HG02884 (cell line): Measurements from ENCODE around the gene MRPL28.
"Not testable (repeated sequence)": the region's sequence is repeated elsewhere in the genome, so short reads cannot be mapped to it uniquely, and the experiment has no call there.

Experiments
- ATAC-seq: cut with Tn5 transposase; IDR thresholded peaks from one replicate; pipeline ENCODE4 v1.9.1; 2021; ENCODE audit warnings: mild to moderate bottlenecking, moderate library complexity; ENCODE audit not compliant: unreplicated experiment

The MRPL28 gene

DNA sequence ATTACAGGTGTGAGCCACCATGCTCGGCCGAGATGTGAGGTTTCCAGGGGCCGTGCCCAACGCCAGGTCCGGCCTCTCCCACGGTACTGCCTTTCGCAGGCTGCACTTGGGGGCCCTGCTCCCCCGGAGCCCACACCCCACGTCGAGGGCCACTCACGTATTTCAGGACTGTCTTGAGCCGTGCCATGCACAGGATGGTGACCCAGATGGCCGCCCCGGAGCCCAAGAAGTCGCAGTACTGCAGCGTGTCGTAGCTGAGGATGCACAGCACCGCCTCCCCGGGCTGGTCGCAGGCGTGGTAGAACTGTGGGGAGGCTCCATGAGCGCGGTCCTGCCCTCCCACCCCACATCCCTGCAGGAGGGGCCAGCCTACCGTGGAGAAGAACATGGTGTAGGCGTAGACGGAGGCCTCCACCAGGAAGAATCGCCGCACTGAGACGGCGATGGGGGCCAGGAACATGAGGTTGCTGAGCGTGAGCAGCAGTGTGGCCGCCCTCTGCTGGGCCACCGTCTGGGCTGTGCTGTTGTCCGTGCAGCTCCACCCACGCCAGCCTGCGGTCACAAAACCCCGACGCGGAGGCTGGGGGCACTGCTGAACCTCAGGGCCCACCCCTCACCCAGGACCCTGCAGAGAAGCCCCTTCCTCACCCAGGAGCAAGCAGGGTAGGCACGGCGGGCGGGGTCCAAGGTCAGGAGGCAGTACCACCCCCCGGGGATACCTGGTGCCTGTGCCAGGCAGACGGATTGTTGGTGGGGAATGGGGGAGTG, 3.7 kb upstream of the MRPL28 start:
- ATAC-seq: no peak

DNA sequence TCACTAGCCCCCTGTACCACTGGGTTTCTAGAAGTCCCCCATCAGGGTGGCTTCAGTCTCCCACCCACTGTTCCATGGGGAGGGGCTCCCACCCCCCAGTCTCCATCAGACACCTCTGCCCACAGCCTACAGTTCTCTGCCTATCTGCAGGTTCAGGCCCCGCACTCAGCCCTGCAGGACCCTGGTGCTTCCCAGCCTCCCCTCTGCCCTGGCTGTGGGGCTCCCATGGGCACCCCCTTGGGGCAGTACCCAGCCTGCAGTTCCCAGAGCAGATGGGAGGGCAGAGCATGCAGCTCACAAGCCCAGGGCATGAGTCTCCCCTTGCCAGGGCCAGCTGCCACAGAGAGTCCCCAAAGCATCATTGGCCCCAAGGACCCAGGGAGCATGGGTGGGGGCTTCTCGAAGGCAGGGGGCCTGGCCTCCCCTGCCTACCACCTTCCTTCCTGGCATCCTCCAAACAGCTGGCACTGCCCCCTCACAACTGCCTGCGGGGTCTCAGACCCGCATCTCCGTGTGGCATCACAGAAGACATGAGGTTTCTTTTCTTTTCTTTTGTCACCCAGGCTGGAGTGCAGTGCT, 2.8 kb upstream of the MRPL28 start:
- ATAC-seq: no peak

DNA sequence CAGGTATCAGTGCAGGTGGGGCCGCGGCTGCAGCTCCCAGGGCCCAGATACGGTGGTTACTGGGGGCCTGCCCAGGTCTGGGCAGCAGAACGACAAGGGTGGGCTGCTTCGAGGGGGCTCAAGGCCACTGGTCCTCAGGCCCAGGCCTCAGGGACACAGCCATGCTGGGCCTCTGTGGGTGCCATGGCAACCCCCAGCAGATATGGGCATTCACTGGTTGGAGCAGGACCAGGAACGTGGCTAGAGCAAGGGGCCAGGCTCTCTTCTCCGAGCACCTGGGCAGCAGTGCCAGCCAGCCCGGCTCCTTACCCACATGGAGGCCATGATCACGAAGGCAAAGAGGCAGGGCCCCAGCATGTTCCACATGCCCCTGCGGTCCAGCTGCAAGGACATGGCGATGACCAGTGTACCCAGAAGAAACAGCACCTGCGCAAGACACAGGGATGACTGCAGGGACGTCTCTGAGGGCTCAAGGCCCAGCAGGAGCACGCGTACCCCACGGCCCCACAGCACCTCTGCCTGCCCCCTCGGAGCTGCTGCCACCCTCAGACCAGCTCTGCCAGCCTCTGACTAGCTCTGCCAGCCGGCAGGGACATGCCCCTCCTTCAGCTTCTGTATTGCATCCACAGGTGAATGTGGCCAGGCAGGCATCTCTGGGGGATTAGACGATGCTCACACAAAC, 2.1 kb upstream of the MRPL28 start:
- ATAC-seq: no peak

DNA sequence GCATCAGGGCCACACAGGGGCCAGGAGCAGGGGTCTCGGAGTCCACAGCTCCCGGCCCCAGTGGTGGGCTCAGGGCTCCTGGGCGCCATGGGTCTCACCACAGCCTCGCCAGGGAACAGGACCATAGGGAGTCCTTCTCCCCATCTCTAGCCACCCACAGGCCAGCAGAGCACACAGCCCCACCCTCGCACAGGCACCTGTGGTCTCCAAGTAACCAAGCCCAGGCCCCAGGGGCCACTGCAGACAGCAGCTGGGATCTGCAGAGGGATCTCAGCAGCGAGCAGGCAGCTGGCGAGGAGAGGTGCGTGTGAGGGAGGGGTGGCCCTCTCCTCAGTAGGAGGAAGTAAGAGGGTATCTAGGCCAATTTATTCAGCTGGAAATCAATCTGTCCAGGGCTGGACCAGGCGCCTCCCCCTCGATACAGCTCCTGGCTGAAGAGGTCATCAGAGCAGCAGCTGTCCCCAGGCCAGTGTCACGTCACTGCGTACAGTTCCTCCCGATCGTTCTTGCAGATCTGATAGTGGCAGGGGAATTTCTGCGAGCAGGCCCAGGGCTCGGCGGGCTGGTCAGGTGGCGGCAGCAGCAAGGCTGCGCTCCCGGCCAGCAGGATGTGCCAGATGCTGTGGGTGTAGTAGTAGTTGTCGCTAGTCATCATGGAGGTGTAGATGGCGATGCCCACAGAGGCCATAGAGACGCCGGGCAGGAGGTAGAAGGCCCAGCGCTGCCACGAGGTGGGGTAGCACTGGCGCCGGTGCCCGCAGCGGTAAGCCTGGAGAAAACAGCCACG, 1.4 kb upstream of the MRPL28 start:
- ATAC-seq: no peak

DNA sequence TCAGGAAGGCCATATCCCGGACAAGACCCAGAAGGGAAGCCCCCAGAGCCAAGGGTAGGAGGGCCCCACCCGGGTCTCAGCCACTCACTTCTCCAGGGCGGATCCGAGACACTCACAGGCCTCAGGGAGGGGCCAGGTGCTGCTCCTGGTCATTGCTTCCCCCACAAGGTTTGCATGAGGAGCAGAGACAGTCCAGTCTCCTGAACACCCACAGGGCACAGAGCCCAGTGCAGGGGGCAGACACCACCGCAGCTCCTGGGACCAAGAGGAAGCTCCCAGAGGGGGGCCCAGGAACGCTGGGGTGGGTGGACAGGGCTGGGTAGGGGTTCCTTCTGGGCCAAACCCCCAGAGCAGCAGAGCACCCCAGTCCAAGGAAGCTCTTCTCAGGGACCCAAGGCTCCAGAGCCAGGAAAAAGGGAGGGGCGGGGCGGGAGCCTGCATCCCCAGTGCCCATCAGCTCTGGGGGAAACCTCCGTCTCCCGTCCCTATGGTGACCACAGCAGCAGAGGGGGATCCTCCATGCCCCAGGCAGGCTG, 709 bp upstream of the MRPL28 start:
- no peak for ATAC-seq

DNA sequence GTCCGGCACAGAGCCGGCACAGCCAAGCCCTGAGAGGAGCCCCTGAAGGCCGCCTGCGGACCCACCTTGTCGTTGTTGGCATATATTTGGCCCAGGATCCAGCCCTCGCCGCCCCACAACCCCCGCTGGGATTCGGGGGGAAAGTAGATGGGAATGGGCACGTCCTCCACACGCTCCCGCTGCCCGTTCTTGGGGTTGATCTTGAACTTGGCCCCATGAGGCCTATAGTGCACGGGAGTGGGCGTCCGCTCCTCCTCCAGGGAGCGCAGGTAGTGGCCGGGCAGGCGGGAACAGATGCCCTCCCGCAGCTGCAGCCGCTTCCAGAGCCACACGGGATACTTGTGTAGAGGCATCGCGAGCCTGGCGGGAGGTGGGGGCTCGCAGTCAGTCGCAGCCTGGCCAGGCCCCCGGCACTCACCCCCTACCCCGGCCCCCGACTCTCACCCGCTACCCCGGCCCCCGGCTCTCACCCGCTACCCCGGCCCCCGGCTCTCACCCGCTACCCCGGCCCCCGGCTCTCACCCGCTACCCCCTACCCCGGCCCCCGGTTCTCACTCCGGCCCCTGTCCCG, 387 bp downstream of the MRPL28 start:
- ATAC-seq: no peak

DNA sequence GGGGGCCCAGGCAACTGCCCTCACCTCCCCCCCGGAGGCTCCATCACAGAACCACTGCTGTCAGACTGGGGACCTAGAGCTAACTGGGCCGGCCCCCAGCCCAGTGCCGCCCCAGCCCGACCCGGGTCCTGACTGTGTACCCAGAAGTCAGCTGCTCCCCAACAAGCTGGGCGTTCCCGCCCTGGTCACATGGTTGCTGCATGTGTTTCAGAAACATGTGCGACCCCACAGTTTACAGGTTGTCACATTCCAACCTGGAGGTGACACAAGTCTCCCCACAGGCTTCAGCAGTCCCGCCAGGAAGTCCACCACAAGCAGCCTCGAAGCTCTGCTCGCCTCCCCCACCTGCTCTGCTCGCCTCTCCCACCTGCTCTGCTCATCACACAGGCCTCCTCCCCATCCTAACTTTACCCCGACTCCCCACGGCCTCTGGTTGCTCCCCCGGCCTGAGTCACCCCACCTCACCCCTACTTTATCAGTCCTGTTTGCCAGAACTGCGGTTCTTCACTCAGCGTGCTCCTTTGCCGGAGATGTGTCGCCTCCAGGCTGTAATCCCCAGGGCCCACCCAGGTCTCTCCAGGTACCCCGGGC, 968 bp downstream of the MRPL28 start:
- no peak for ATAC-seq

DNA sequence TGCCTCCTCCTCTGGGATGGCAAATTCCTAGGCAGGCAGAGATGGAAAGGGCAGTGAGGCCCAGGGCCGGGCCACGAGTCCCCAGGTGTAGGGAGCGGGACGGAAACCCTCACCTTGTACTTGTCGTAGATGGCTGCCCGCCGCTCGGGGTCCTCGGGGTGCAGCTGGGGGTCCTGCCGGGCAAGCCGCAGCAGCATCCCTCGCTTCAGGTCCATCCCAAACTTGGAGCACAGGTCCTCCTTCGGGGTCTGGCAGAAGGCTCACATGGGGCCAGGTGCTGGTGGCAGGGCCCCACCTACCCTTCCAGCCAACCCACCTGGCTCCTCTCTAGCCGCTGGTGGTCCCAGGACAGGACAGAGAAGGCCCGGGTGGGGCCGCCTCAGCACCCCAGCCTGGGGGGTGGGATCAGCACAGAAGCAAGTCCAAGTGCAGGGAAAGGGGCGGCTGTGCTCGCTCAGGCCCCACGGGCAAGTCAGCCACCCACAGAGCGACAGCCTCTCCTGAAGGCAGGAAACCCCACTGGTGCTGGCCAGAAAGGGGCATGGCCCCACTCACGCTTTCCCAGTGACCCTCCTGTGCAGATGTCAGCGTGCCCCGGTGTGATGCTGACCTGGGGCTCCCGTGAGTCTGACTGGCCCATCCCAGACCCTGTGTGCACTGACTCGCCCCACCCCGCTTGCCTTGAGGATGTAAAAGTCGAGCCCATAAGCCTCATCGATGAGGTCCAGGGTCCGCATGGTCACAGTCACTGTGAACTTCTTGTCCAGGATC, 1.8 kb downstream of the MRPL28 start:
- ATAC-seq: no peak

DNA sequence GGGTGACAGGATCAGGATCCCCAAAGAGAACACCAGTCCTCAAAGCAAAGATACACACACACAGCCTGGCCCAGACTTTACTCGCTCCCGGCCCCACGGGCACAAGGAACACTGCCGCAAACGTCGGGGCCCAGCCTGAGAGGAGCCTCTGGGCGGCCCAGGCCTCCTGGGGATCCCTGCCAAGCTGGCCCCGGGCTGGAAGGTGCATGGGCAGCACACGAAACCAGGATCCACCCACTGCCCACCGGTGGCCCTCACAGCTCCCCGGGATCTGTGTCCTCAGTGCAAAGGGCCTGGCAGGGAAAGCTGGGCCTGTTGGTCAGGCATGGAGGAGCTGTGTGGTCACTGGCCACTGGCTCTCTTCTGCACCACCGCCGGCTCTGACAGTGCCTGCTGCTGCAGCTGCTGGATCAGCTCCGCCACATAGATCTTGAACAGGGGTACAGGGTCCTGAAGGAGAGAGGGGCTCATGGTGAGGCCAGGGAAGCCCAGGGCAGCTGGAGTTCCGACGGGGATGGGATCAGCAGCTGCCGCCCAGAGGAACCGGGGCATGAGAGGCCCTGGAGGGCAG, 2.9 kb downstream of the MRPL28 start:
- ATAC-seq: no peak

DNA sequence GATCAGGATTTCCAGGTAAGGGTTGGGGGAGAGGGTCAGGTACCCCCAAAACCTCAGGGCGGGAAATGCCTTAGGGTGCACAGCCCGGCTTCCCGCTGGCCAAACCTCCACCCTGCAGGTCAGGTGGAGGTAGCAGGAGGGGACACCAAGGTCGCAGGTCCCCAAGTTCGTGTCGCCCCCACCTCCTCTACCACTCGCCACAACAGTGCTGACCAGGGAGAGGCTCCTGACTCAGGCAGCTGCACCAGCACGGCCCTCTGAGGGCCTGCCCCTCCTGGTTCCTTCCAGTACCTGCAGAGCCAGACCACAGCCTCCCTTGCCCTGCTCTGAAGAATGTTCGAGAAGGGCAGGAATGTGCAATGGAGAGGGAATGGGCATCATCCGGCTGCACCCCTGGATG, 3.9 kb downstream of the MRPL28 start:
- ATAC-seq: no peak

DNA sequence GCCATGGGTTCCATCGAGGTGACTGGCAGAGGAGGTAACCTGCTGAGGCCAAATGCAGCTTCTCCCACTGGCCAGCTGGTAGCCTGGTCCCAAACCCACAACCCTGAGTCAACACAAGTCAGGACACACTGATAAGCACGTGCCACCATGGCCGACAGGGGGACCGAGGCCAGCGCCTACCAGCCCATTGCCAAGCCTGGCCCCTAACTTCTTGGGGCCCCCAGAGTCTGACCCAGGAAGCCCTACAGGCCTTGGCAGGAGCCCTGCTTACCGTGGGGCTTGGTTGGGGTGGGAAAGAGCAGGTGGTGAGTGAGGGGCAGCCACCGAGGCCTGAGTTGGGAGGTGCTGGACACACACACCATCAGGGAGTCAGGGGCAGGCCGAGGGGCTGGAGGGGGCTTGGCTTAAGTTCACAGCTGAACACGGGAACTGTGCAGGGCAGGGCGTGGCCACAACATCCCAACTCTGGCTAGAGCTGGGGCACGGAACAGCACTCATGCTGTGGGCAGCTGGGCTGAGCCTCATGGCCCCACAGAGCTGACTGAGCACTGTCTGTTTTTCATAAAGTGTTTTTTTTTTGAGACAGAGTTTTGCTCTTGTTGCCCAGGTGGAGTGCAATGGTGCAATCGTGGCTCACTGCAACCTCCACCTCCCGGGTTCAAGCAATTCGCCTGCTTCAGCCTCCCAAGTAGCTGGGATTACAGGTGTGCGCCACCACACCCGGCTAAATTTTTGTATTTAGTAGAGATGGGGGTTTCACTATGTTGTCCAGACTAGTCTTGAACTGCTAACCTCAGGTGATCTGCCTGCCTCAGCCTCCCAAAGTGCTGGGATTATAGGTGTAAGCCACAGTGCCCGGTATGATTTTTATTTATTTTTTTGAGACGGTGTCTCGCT, 5.5 kb downstream of the MRPL28 start:
- no peak for ATAC-seq

DNA sequence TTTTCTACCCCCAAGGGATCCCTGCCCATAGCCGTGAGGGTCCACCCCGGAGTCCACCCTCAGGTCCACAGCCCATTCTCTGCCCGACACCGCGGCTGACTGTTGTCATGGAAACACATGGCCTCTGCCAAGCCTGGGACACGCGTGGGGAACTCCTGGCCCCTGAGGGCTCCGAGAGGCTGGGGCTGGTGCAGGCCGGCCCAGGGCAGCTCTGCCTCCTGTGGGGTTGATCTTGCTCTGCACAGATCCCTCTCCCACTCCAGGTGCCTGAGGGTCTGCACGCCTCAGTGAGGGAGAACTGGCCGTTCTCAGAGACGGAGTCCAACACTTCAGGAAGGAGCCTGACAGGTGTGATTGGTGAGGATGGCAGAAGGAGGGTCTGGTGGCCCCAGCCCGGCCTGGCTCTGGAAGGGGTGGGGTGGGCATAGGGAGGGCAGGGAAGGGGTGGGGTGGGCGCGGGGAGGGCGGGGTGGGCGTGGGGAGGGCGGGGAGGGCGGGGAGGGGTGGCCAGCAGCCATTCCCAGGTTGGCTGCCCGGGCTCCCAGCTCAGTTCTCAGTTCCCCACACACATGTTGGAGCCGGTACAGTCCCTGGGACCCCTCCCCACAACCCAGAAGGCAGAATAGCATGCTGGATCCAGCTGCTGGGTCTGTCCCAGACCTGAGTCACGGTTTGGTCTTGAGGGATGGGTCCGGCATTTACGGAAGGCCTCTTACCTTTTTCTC, 6.4 kb downstream of the MRPL28 start:
- ATAC-seq: no peak

DNA sequence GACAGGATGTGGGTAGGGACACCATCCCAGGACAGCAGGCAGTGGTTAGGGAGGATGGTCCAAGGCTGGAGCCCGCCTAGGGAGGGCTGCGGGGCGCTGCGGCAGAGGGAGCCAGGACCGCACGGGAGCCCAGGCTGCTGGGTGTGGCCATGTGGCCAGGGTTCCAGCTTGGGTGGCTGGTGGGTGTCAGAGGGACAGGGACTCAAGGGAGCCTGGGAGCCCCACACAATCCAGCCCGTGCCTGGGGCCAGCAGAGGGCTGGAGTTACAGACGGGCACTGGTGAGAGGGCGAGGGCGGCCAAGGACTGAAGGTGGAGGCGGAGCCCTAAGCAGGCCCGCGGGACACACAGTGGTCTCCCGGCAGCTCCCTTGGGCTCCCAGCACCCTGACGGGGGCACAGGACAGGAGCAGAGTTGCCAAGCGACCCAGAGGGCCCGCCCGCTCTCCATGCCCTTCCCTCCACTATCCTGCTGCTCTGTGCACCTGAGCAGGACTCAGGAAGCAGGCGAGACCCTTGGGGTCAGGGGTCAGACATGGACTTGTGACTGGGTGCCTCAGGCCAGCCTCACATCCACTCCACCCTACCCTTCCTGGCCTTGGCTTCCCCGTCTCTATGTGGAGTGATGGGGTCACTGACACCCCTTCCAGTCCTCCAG, 7.1 kb downstream of the MRPL28 start:
- no peak for ATAC-seq

DNA sequence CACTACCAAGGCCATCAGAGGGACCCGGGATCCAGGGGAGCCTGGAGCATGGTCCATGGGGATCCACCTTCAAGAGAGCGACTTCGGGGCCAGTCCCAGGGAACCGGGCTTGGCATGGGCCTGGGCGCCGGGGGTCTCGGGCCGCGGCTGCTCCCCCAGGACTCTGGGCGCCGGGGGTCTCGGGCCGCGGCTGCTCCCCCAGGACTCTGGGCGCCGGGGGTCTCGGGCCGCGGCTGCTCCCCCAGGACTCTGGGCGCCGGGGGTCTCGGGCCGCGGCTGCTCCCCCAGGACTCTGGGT, 7.7 kb downstream of the MRPL28 start:
- ATAC-seq: not testable (repeated sequence)

DNA sequence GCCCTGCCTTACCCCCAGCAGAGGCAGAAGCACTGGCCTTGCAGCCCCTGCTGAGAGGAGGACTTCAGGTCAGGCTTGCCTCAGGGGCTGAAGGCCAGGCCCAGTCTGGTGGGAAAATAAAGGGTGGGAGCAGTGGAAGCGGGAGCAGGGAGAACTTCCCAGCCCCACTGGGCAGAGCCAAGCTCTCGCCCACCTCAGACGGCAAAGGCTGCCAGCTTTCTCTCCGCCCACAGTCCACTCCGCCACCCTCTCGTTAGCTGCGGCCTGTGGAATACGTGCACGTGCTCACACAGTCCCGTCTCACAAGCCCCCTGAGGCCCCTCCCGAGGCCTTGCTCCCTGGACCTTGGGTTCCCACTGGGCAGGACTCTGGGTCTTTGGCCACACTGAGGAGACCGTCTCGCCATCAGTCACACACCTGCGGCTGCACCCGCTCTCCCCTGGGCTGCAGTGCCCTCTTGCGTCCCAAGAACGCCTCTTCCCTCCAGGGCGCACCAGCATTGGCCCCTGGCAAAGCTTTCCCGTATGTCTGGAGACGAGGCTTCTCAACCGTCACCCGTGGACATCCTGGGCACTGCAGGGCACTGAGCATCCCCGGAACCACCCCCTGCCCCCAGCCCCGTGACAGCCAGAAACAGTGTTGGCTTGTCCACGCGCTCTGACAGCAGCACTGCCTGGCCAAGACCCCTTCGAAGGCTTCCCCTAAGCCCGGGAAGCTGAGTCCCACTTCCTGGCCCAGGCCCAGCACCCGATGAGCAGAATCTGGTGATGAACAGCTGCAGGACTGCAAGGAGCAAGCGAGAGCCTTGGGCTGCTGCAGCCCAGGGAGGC, 8.3 kb downstream of the MRPL28 start:
- no peak for ATAC-seq

DNA sequence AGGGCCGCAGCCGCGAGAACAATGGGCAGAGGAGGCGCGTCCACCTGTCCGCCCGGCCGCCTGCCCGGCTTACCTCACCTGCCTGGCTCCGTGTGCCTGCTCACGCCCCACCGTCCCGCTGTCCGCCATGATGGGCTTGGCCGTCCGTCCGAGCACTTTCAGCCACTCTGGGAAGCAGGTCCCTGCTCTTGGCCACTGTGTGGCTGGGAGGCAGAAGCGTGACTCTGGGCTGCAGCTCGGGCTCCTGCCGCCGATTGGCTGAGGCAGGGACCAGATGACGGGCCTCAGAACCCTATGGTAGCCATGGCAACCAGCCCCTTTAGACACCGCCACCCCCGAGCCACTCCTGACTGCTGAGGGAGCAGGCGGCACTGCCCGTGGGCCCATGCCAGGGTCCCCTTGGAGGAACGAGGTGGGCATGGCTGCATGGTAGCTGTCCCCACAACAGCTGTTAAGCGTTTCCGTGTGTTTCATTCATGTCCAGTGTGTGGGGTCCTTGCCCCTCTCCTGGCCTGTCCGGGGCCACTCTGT, 8.9 kb downstream of the MRPL28 start:
- ATAC-seq: no peak
